ENCODE data around the gene SLC38A7. TPM values are rescaled to one million over a fixed set of nuclear protein-coding genes. Genes with fewer than 3 reads are reported as not detected.
A peak's percentile ranks its signal among the peaks of the same experiment; 100 is the strongest.

The SLC38A7 gene
- total and polyA plus RNA-seq, 2 of the 13 experiments (the other 11 are each of a cell fraction or from before 2014, with no cell fraction given): 13.2 to 14.1 TPM

GRCh38 chr16:58629733-58630640 lies 54.6 kb downstream of the SLC38A7 start, which contains the start of gene CNOT1 (continued):
- TF ChIP-seq ZNF234 (CRISPR knock-in tag; conservative IDR thresholded peaks at IDR 0.05) (no peak), ATF7 (IDR thresholded peaks at IDR 0.05) (no peak), ATF7 (CRISPR knock-in tag; IDR thresholded peaks at IDR 0.05) (peak; percentile 50), KDM3A (CRISPR knock-in tag; IDR thresholded peaks at IDR 0.05; ENCODE audit: low read depth) (peak; percentile 63; the same call in 1 of the 2 replicates), SCMH1 (CRISPR knock-in tag; IDR thresholded peaks at IDR 0.05; ENCODE audit: borderline replicate concordance) (no peak), GATAD1 (CRISPR knock-in tag; IDR thresholded peaks at IDR 0.05) (peak; percentile 93), HIC2 (CRISPR knock-in tag; IDR thresholded peaks at IDR 0.05; ENCODE audit: low read depth) (no peak; the same call in 1 of the 2 replicates), PHB2 (IDR thresholded peaks at IDR 0.05; ENCODE audit: partially characterized antibody) (no peak), MTERF4 (CRISPR knock-in tag; IDR thresholded peaks at IDR 0.05) (peak; percentile 78), HNF1B (CRISPR knock-in tag; IDR thresholded peaks at IDR 0.05) (peak; percentile 76), ZFY (CRISPR knock-in tag; IDR thresholded peaks at IDR 0.05) (peak; percentile 67), ZNF660 (CRISPR knock-in tag; IDR thresholded peaks at IDR 0.05; ENCODE audit: borderline replicate concordance, low read depth) (0 out of 2 replicates have a peak, but pooled peaks have one; percentile 44), ZNF280B (CRISPR knock-in tag; IDR thresholded peaks at IDR 0.05; ENCODE audit: borderline replicate concordance) (peak; percentile 73), ZNF121 (CRISPR knock-in tag; IDR thresholded peaks at IDR 0.05) (peak; percentile 30), ARID2 (CRISPR knock-in tag; IDR thresholded peaks at IDR 0.05; ENCODE audit: borderline replicate concordance) (no peak), ZBTB2 (CRISPR knock-in tag; IDR thresholded peaks at IDR 0.05; ENCODE audit: low read depth) (no peak), ZFP36L1 (CRISPR knock-in tag; IDR thresholded peaks at IDR 0.05) (peak; percentile 79; the same call in 1 of the 2 replicates), SOX13 (IDR thresholded peaks at IDR 0.05) (no peak), SOX13 (CRISPR knock-in tag; conservative IDR thresholded peaks at IDR 0.05 in 1 of 2, IDR thresholded peaks at IDR 0.05 in 1 of 2) (peak in 1 of 2 experiments; percentile 40; a peak in 1 of 4 replicates), E2F1 (CRISPR knock-in tag; IDR thresholded peaks at IDR 0.05) (peak; percentile 91; the same call in 1 of the 2 replicates)

Measured in HepG2 (cell line).